CD14-positive monocyte (primary cell): ENCODE results near the gene MPDU1. TPM values are rescaled to one million over a fixed set of nuclear protein-coding genes. Genes with fewer than 3 reads are reported as not detected.
A peak's percentile ranks its signal among the peaks of the same experiment; 100 is the strongest.

Experiments
- DNase-seq, 3 donors: peaks; one replicate each; pipeline ENCODE4 v3.0.0-alpha.2; 2011 to 2022
- H2AFZ ChIP-seq: 2 replicates; pipeline ENCODE4 v1.6.0; 2012; ENCODE audit warnings: mild to moderate bottlenecking, low read depth, low read length, inconsistent platforms; ENCODE audit not compliant: insufficient read depth, poor library complexity, severe bottlenecking
- H3K27ac ChIP-seq, 2 donors: 1 replicate in 1 of 2; 2 replicates in 1 of 2; pipeline ENCODE4 v1.5.1; 2012 to 2013; ENCODE audit warnings: low read length in 2 of 2, control low read depth in 1 of 2, inconsistent platforms in 1 of 2, low read depth in 1 of 2, mild to moderate bottlenecking in 1 of 2
- H3K27me3 ChIP-seq, 2 donors: one replicate each; pipeline versions ENCODE4 v1.6.0 to v1.6.1; 2011 to 2013; ENCODE audit warnings: low read length in 2 of 2; ENCODE audit not compliant: control insufficient read depth in 2 of 2, insufficient read depth in 2 of 2
- H3K36me3 ChIP-seq, 2 donors: replicated peaks in 1 of 2; 1 replicate in 1 of 2; 2 replicates in 1 of 2; pipeline versions ENCODE4 v1.5.1 to v1.6.1; 2012 to 2013; ENCODE audit warnings: low read length in 2 of 2, control low read depth in 1 of 2, inconsistent platforms in 1 of 2, mild to moderate bottlenecking in 1 of 2; ENCODE audit not compliant: insufficient read depth in 2 of 2, control insufficient read depth in 1 of 2
- H3K4me1 ChIP-seq, 2 donors: 1 replicate in 1 of 2; 2 replicates in 1 of 2; pipeline versions ENCODE4 v1.5.1 to v1.6.1; 2012 to 2013; ENCODE audit warnings: low read length in 2 of 2, control low read depth in 1 of 2, inconsistent platforms in 1 of 2, mild to moderate bottlenecking in 1 of 2, moderate library complexity in 1 of 2; ENCODE audit not compliant: insufficient read depth in 2 of 2, control insufficient read depth in 1 of 2
- H3K4me2 ChIP-seq: replicated peaks from 2 replicates; pipeline ENCODE3; 2012; ENCODE audit warnings: low read length, moderate library complexity, mild to moderate bottlenecking; ENCODE audit not compliant: poor library complexity, severe bottlenecking; ENCODE audit errors: extremely low read depth
- H3K4me3 ChIP-seq, 3 experiments: fragments of 200-600 bp in 1 of 3; sonication (generic) in 1 of 3; replicated peaks in 1 of 3; 1 replicate in 2 of 3; 2 replicates in 1 of 3; pipeline ENCODE4 v1.5.1; 2011 to 2013; ENCODE audit warnings: low read length in 3 of 3, mild to moderate bottlenecking in 3 of 3, control low read depth in 2 of 3, low read depth in 2 of 3, inconsistent platforms in 1 of 3, moderate library complexity in 1 of 3
- H3K79me2 ChIP-seq: 2 replicates; pipeline ENCODE4 v1.6.0; 2012; ENCODE audit warnings: mild to moderate bottlenecking, control low read depth, inconsistent platforms, low read length, moderate library complexity; ENCODE audit not compliant: insufficient read depth
- H3K9ac ChIP-seq: 2 replicates; pipeline ENCODE4 v1.6.0; 2017; ENCODE audit warnings: low read length, mild to moderate bottlenecking; ENCODE audit not compliant: insufficient read depth, poor library complexity, severe bottlenecking
- H3K9me3 ChIP-seq, 2 donors: replicated peaks in 1 of 2; 1 replicate in 1 of 2; 2 replicates in 1 of 2; pipeline versions ENCODE4 v1.5.1 to v1.6.1; 2012 to 2013; ENCODE audit warnings: low read length in 2 of 2, control low read depth in 1 of 2; ENCODE audit not compliant: control insufficient read depth in 1 of 2, insufficient read depth in 1 of 2
- H4K20me1 ChIP-seq: 2 replicates; pipeline ENCODE4 v1.6.0; 2012; ENCODE audit warnings: mild to moderate bottlenecking, low read length, control low read depth, moderate library complexity; ENCODE audit not compliant: insufficient read depth
- H3K27ac Mint-ChIP-seq, 7 donors: one replicate each; pipeline ENCODE4 v1.8.0; 2020; ENCODE audit warnings: mild to moderate bottlenecking in 7 of 7, mixed read lengths in 7 of 7, moderate library complexity in 6 of 7, inconsistent platforms in 2 of 7
- H3K27me3 Mint-ChIP-seq, 3 donors: one replicate each; pipeline ENCODE4 v1.8.0; 2021 to 2022; ENCODE audit warnings: low read depth in 3 of 3, mild to moderate bottlenecking in 3 of 3, mixed read lengths in 3 of 3, moderate library complexity in 3 of 3, inconsistent platforms in 1 of 3
- H3K36me3 Mint-ChIP-seq, 2 donors: one replicate each; pipeline ENCODE4 v1.8.0; 2020; ENCODE audit warnings: mixed read lengths in 2 of 2, inconsistent platforms in 1 of 2, mild to moderate bottlenecking in 1 of 2
- H3K4me1 Mint-ChIP-seq: one replicate; pipeline ENCODE4 v1.8.0; 2020; ENCODE audit warnings: mild to moderate bottlenecking, mixed read lengths
- H3K4me3 Mint-ChIP-seq, 2 donors: one replicate each; pipeline ENCODE4 v1.8.0; 2020; ENCODE audit warnings: mild to moderate bottlenecking in 2 of 2, mixed read lengths in 2 of 2, moderate library complexity in 1 of 2
- H3K9me3 Mint-ChIP-seq, 7 donors: one replicate each; pipeline ENCODE4 v1.8.0; 2020 to 2022; ENCODE audit warnings: mixed read lengths in 7 of 7, mild to moderate bottlenecking in 6 of 7, moderate library complexity in 6 of 7, inconsistent platforms in 2 of 7
- WGBS: methylation state at CpG from one replicate; pipeline ENCODE4 v1.1.5; 2013; ENCODE audit warnings: missing lambda C conversion rate; ENCODE audit not compliant: insufficient coverage; 5-methylcytosine and 5-hydroxymethylcytosine counted together
- intact Hi-C, 2 donors: fragments of 100-400 bp; cut with micrococcal nuclease; formaldehyde crosslinking; loops; one replicate each; pipeline versions ENCODE4 v1.15.0 to v1.15.1; 2023
- polyA plus RNA-seq, 3 donors: library from polyadenylated mRNA; depleted of rRNA in 1 of 3; unstranded in 2 of 3; stranded (reverse) in 1 of 3; fragments of 300-500 nt in 2 of 3; fragments of >200 nt in 1 of 3; fragmentation: Illumina TruSeq in 2 of 3; gene quantifications; 1 replicate in 2 of 3; 2 replicates in 1 of 3; pipeline ENCODE4 v1.2.3, GENCODE V29; 2012 to 2021
- TF ChIP-seq, protein P1 (sequence below): fragments of 200-600 bp; IDR thresholded peaks from one replicate; pipeline ENCODE4 v1.8.0; 2022; ENCODE audit warnings: antibody characterized with exemption, mild to moderate bottlenecking

Gene MPDU1
- polyA plus RNA-seq, 3 donors, result 100 to 107 (median 103) TPM

DNA sequence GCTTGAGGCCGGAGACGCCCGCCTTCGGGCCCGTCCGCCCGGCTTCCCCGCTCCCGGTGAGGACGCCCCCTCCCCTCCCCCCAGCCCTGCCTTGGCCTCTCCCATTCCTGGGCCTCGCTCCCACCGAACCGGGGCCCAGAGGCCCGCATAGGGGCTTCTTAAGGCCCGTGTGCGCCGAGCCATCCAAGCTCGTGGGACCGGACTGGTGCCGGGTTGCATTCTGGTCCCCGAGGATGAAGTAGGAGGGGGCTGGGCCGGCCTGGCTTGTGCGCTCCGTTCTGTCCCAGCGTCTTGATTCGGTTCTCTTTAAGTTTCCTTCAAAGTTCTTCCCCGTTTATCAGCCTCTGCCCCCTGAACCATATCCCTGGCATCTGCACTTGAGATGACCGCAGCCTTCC lies 21.4 kb upstream of the MPDU1 start:
- Mint-ChIP-seq H3K36me3 (peaks cover 42 to 68% of the 10 kb centered on the region in 2 donors), H3K4me1 (peaks cover 45% of the 10 kb centered on the region), H3K27ac (peak overlapping the region; percentile 53 to 93 (median 87)), H3K4me3 (peak overlapping the region; percentile 80 to 97), H3K9me3 (peaks cover 0 to 3% (median 0%) of the 10 kb centered on the region in 7 donors), H3K27me3 (peaks cover 0 to 4% (median 2%) of the 10 kb centered on the region in 3 donors)
- 0% methylated on average over 26 of the region's 28 CpGs for WGBS
- Histone ChIP-seq H3K27me3 (no peaks in the 10 kb centered on the region), H3K4me3 (peak overlapping the region; percentile 50 to 91 (median 69)), H3K4me1 (peaks cover 45 to 52% of the 10 kb centered on the region in 2 donors), H3K36me3 (peaks cover 47 to 52% of the 10 kb centered on the region in 2 donors), H2AFZ (peak overlapping the region; percentile 76), H3K79me2 (peaks cover 79% of the 10 kb centered on the region), H3K27ac (peak overlapping the region; percentile 62 to 90), H4K20me1 (peaks cover 33% of the 10 kb centered on the region), H3K9me3 (no peaks in the 10 kb centered on the region), H3K4me2 (peak overlapping the region; percentile 90), H3K9ac (peak overlapping the region; percentile 72)
- intact Hi-C loops, result loop anchor here (5.0 to 10.0 kb wide), 5 partner anchors 125 to 307 kb away; partner anchors contain the start of genes FGF11 (in 2 of the 2), TMEM102 (in 2 of the 2), CTDNEP1 (in 1 of the 2) and ELP5 (in 1 of the 2)
- DNase-seq, result no peak
- TF ChIP-seq, protein P1, sequence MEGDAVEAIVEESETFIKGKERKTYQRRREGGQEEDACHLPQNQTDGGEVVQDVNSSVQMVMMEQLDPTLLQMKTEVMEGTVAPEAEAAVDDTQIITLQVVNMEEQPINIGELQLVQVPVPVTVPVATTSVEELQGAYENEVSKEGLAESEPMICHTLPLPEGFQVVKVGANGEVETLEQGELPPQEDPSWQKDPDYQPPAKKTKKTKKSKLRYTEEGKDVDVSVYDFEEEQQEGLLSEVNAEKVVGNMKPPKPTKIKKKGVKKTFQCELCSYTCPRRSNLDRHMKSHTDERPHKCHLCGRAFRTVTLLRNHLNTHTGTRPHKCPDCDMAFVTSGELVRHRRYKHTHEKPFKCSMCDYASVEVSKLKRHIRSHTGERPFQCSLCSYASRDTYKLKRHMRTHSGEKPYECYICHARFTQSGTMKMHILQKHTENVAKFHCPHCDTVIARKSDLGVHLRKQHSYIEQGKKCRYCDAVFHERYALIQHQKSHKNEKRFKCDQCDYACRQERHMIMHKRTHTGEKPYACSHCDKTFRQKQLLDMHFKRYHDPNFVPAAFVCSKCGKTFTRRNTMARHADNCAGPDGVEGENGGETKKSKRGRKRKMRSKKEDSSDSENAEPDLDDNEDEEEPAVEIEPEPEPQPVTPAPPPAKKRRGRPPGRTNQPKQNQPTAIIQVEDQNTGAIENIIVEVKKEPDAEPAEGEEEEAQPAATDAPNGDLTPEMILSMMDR, result no peak

- H3K27me3 Mint-ChIP-seq, result peaks cover 0 to 3% (median 2%) of the 10 kb centered on the region in 3 donors
- H3K4me3 ChIP-seq, result peak overlapping the region in 1 of 3 experiments; percentile 91
- H3K4me2 ChIP-seq, result no peak overlapping the region
- H2AFZ ChIP-seq, result no peak overlapping the region
- no peaks in the 10 kb centered on the region for H3K27me3 ChIP-seq
- H3K36me3 Mint-ChIP-seq, result peaks cover 48 to 77% of the 10 kb centered on the region in 2 donors
- peaks cover 81% of the 10 kb centered on the region for H3K79me2 ChIP-seq
- intact Hi-C loops, result loop anchor here (5.0 to 10.0 kb wide), 5 partner anchors 126 to 308 kb away; partner anchors contain the start of genes FGF11 (in 2 of the 2), TMEM102 (in 2 of the 2), CTDNEP1 (in 1 of the 2) and ELP5 (in 1 of the 2)
- 94% methylated on average over 11 of the region's 30 CpGs for WGBS
- TF ChIP-seq, protein P1, result no peak
- peaks cover 34 to 41% of the 10 kb centered on the region in 2 donors for H3K4me1 ChIP-seq
- no peak overlapping the region for H3K9ac ChIP-seq
- peak overlapping the region in 2 of 7 donors; percentile 93 for H3K27ac Mint-ChIP-seq
- peak in 1 of 3 donors; percentile 5 for DNase-seq
- H4K20me1 ChIP-seq, result peaks cover 36% of the 10 kb centered on the region
- no peak overlapping the region for H3K4me3 Mint-ChIP-seq
- H3K4me1 Mint-ChIP-seq, result peaks cover 35% of the 10 kb centered on the region
- no peaks in the 10 kb centered on the region for H3K9me3 ChIP-seq
- peaks cover 0 to 3% (median 0%) of the 10 kb centered on the region in 7 donors for H3K9me3 Mint-ChIP-seq
- H3K36me3 ChIP-seq, result peaks cover 55 to 57% of the 10 kb centered on the region in 2 donors
- no peak overlapping the region for H3K27ac ChIP-seq
Observed at GRCh38 chr17:7563115-7563869, 20.4 kb upstream of the MPDU1 start.
